Measurements from ENCODE around the gene ZNF771.

The ZNF771 gene

DNA sequence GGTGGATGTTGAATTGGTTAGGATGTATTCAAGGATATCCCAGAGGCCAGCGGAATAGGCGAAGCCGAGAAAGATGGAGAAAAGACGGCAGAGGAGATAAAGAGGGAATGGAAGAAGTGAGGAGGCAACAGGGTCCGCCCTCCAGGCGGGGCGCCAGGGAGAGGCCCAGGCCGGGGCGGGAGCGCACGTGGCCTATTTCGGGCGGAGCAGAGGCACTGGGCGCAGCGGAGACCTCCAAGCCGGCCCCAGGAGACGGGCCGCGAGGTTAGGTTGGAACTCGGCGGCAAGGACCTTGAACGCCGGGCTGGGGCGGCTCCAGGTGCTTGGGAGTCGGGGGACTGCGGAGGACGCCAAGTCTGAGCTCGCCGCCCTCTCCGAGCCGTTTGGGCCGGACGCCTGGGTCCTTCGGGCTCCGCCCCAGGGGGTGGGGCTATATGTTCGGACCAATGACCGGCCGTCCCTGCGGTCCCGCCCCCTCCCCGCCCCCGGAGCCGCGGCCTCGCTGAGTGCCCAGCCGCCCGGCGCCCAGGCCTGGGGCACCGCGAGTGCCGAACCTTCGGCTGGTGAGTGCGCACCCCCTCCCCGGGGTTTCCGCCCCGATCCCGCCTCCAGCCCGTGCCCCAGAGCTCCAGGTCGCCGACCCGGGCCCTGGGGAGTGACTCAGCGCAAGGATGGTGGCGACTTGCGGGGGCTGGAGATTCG, at the start of gene ZNF771:
Gene ZNF771, plus strand, starts transcription at position 505 of the 702 bp plus-strand sequence. CDS start 448 bp downstream, outside the sequence.
- Histone ChIP-seq H3K9ac (peak within 1 kb of the TSS; percentile 75 to 94 (median 88)), H4K20me1 (peaks cover 0 to 41% (median 11%) of the 10 kb centered on the region in 11 experiments; a peak in 13 of 22 replicates), H3K9me3 (replicated peaks in 1 of 11) (no peaks in the 10 kb centered on the region), H3K27ac (peak within 1 kb of the TSS; percentile 30 to 95 (median 88); a peak in 21 of 22 replicates), H3K4me3 (peak within 1 kb of the TSS; percentile 61 to 82 (median 70)), H3K27me3 (no peaks in the 10 kb centered on the region), H3K36me3 (peaks cover 5 to 26% (median 23%) of the 10 kb centered on the region in 11 experiments; a peak in 18 of 22 replicates), H3K4me2 (peak within 1 kb of the TSS; percentile 84 to 98 (median 90)), H3K4me1 (peaks cover 51 to 78% (median 66%) of the 10 kb centered on the region in 10 experiments)
- TF ChIP-seq Cebpa-rat (IDR thresholded peaks at IDR 0.05), result no peak

DNA sequence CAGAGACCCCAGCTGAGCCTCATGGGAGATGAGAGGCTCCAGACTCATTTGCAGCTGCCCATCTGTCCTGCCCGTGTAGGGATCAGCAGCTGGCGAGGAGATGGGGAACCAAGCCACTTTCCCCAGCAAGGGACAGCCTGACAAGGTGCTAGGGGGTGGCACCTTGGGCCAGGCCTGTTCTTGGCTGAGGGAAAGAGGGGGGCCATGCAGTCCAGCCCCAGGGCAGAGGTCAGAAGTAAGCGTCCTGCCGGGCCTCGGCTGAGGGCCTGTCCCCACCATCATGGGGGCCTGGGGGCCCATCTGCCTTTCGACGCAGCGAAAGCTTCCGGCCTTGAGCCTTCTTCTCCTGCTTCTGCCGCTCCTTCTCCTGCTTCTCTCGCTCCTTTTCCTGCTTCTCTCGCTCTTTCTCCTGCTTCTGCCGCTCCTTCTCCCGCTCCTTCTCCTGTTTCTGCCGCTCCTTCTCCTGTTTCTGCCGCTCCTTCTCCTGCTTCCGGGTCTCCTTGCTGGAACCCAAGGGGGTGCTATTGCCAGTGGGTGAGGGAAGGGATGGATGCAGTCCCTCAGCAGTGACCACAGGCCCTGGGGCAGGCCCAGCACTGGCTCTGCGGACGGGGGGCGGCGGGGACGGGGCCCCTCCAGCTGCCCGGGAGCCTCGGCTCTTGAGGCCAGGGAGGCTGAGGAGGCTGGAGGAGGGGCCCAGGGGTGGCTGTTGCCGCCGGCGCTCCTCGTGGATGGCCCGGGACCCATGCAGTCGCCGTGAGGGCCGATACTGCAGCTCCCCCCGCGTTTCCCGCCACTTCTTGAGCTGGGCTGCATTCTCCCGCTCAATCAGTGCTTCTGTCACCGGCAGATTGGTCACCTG, 49.5 kb upstream of the ZNF771 start:
- H3K4me2 ChIP-seq, result peak overlapping the region in 8 of 11 experiments; percentile 7 to 98 (median 96); a peak in 10 of 22 replicates
- peaks cover 31 to 43% (median 37%) of the 10 kb centered on the region in 10 experiments for H3K4me1 ChIP-seq
- H3K27me3 ChIP-seq, result no peaks in the 10 kb centered on the region
- peak overlapping the region in 7 of 11 experiments; percentile 6 to 41 (median 36); a peak in 6 of 22 replicates for H3K27ac ChIP-seq
- no peaks in the 10 kb centered on the region for H3K9me3 ChIP-seq (replicated peaks in 1 of 11)
- H3K9ac ChIP-seq, result peak overlapping the region; percentile 18 to 96 (median 42); a peak in 14 of 22 replicates
- peaks cover 10 to 74% (median 41%) of the 10 kb centered on the region in 11 experiments; a peak in 18 of 22 replicates for H4K20me1 ChIP-seq
- no peak for TF ChIP-seq Cebpa-rat (IDR thresholded peaks at IDR 0.05)
- H3K4me3 ChIP-seq, result no peak overlapping the region
- peaks cover 72 to 80% (median 77%) of the 10 kb centered on the region in 11 experiments for H3K36me3 ChIP-seq

GRCh38 chr16:30358577-30358936, 48.8 kb upstream of the ZNF771 start:
- Histone ChIP-seq H3K4me3 (no peak overlapping the region), H4K20me1 (peaks cover 7 to 75% (median 41%) of the 10 kb centered on the region in 11 experiments; a peak in 18 of 22 replicates), H3K27me3 (no peaks in the 10 kb centered on the region), H3K4me1 (peaks cover 28 to 37% (median 33%) of the 10 kb centered on the region in 10 experiments), H3K36me3 (peaks cover 72 to 80% (median 76%) of the 10 kb centered on the region in 11 experiments), H3K9ac (peak overlapping the region in 6 of 11 experiments; percentile 11 to 91 (median 34); a peak in 4 of 22 replicates), H3K4me2 (no peak overlapping the region), H3K9me3 (replicated peaks in 1 of 11) (no peaks in the 10 kb centered on the region), H3K27ac (no peak overlapping the region)
- TF ChIP-seq Cebpa-rat (IDR thresholded peaks at IDR 0.05), result no peak

GRCh38 chr16:30358990-30359870, 48.2 kb upstream of the ZNF771 start:
- Histone ChIP-seq H3K9ac (peak overlapping the region in 8 of 11 experiments; percentile 15 to 91 (median 29); a peak in 7 of 22 replicates), H3K9me3 (replicated peaks in 1 of 11) (no peaks in the 10 kb centered on the region), H4K20me1 (peaks cover 1 to 76% (median 40%) of the 10 kb centered on the region in 11 experiments; a peak in 18 of 22 replicates), H3K4me2 (no peak overlapping the region), H3K4me3 (no peak overlapping the region), H3K4me1 (peaks cover 22 to 31% (median 26%) of the 10 kb centered on the region in 10 experiments), H3K36me3 (peaks cover 74 to 82% (median 78%) of the 10 kb centered on the region in 11 experiments), H3K27me3 (no peaks in the 10 kb centered on the region), H3K27ac (0 out of 22 replicates have a peak overlapping the region, but pooled peaks of 1 of the 11 experiments have one; percentile 13)
- TF ChIP-seq Cebpa-rat (IDR thresholded peaks at IDR 0.05), result no peak

- Histone ChIP-seq H3K4me1 (peaks cover 22 to 33% (median 27%) of the 10 kb centered on the region in 10 experiments), H3K27ac (peak overlapping the region in 1 of 11 experiments; percentile 13; a peak in 1 of 22 replicates)
Measured at GRCh38 chr16:30359871-30360170, 47.6 kb upstream of the ZNF771 start.

GRCh38 chr16:30361180-30361579, 46.2 kb upstream of the ZNF771 start:
- Histone ChIP-seq H3K4me3 (no peak overlapping the region), H3K9me3 (replicated peaks in 1 of 11) (no peaks in the 10 kb centered on the region), H3K9ac (0 out of 22 replicates have a peak overlapping the region, but pooled peaks of 1 of the 11 experiments have one; percentile 18), H3K27ac (no peak overlapping the region), H4K20me1 (peaks cover 8 to 95% (median 56%) of the 10 kb centered on the region in 11 experiments; a peak in 21 of 22 replicates), H3K4me2 (no peak overlapping the region), H3K27me3 (no peaks in the 10 kb centered on the region), H3K36me3 (peaks cover 93 to 100% (median 98%) of the 10 kb centered on the region in 11 experiments), H3K4me1 (peaks cover 16 to 38% (median 29%) of the 10 kb centered on the region in 10 experiments)
- no peak for TF ChIP-seq Cebpa-rat (IDR thresholded peaks at IDR 0.05)

More at GRCh38 chr16:30359871-30360170, 47.6 kb upstream of the ZNF771 start:
- Histone ChIP-seq H3K4me2 (no peak overlapping the region), H3K36me3 (peaks cover 80 to 87% (median 84%) of the 10 kb centered on the region in 11 experiments), H3K4me3 (no peak overlapping the region), H3K27me3 (no peaks in the 10 kb centered on the region), H3K9me3 (replicated peaks in 1 of 11) (no peaks in the 10 kb centered on the region), H3K9ac (peak overlapping the region in 7 of 11 experiments; percentile 15 to 44 (median 32); a peak in 9 of 22 replicates), H4K20me1 (peaks cover 4 to 81% (median 42%) of the 10 kb centered on the region in 11 experiments; a peak in 20 of 22 replicates)
- no peak for TF ChIP-seq Cebpa-rat (IDR thresholded peaks at IDR 0.05)

- H4K20me1 ChIP-seq, result peaks cover 38 to 92% (median 78%) of the 10 kb centered on the region in 11 experiments
- peak overlapping the region in 2 of 11 experiments; percentile 4 to 98; a peak in 2 of 22 replicates for H3K4me2 ChIP-seq
- peaks cover 60 to 79% (median 71%) of the 10 kb centered on the region in 11 experiments for H3K36me3 ChIP-seq
- H3K27ac ChIP-seq, result no peak overlapping the region
- H3K9me3 ChIP-seq (replicated peaks in 1 of 11), result no peaks in the 10 kb centered on the region
- peak overlapping the region in 6 of 11 experiments; percentile 5 to 91 (median 42); a peak in 7 of 22 replicates for H3K9ac ChIP-seq
- TF ChIP-seq Cebpa-rat (IDR thresholded peaks at IDR 0.05), result no peak
- no peaks in the 10 kb centered on the region for H3K27me3 ChIP-seq
- peaks cover 22 to 47% (median 32%) of the 10 kb centered on the region in 10 experiments for H3K4me1 ChIP-seq
- H3K4me3 ChIP-seq, result no peak overlapping the region
Measured at GRCh38 chr16:30365200-30365599, 42.2 kb upstream of the ZNF771 start.
